Upper lobe of left lung (tissue), 4 donors: ENCODE measurements around the gene KRTAP9-7.
"Not testable (repeated sequence)": the region's sequence is repeated elsewhere in the genome, so short reads cannot be mapped to it uniquely, and the experiment has no call there.

Experiments
- CTCF ChIP-seq, 6 experiments: fragments of 450-650 bp in 4 of 6; fragments of 200-600 bp in 2 of 6; sonication (generic) in 2 of 6; IDR thresholded peaks; one replicate each; pipeline ENCODE4 v1.5.1; 2016 to 2019; ENCODE audit warnings: antibody characterized with exemption in 6 of 6
- EP300 ChIP-seq, 4 donors: sonication (generic); formaldehyde crosslinking; IDR thresholded peaks; one replicate each; pipeline ENCODE4 v1.5.1; 2017; ENCODE audit warnings: antibody characterized with exemption in 4 of 4, control low read depth in 2 of 4
- POLR2A ChIP-seq, 4 donors: fragments of 450-650 bp; IDR thresholded peaks; one replicate each; pipeline ENCODE4 v1.5.1; 2016 to 2017; ENCODE audit warnings: antibody characterized with exemption in 4 of 4, mild to moderate bottlenecking in 2 of 4

- TF ChIP-seq EP300, POLR2A, CTCF (IDR thresholded peaks at IDR 0.05): not testable (repeated sequence)
These were observed 42.9 kb upstream of the KRTAP9-7 start, which contains the start of gene KRTAP9-3 for GRCh38 chr17:41232399-41233105.
